HG02970 (cell line): ENCODE results near the gene USE1.

Experiments
- ATAC-seq: cut with Tn5 transposase; IDR thresholded peaks from one replicate; pipeline ENCODE4 v1.9.1; 2021; ENCODE audit warnings: mild to moderate bottlenecking, moderate library complexity, moderate number of reproducible peaks; ENCODE audit not compliant: unreplicated experiment, low FRiP score

USE1 gene

GRCh38 chr19:17235300-17235970 is 20.3 kb downstream of the USE1 start:
- peak; percentile 75 for ATAC-seq

- peak; percentile 20 for ATAC-seq
Measured at GRCh38 chr19:17235971-17236777, 21.0 kb downstream of the USE1 start.

- no peak for ATAC-seq
Measured at GRCh38 chr19:17236811-17237543, 21.8 kb downstream of the USE1 start.

- ATAC-seq: no peak
Measured at GRCh38 chr19:17237747-17238706, 22.9 kb downstream of the USE1 start.

- ATAC-seq: no peak
Measured at GRCh38 chr19:17240062-17240752, 25.1 kb downstream of the USE1 start.

- no peak for ATAC-seq
Measured at GRCh38 chr19:17240826-17241399, 25.8 kb downstream of the USE1 start.

GRCh38 chr19:17242431-17243208 is 27.5 kb downstream of the USE1 start:
- ATAC-seq: no peak

GRCh38 chr19:17243211-17243829 is 28.2 kb downstream of the USE1 start:
- no peak for ATAC-seq

- no peak for ATAC-seq
Measured at GRCh38 chr19:17243830-17244617, 28.9 kb downstream of the USE1 start.

- ATAC-seq: peak; percentile 2
Measured at GRCh38 chr19:17244618-17245534, 29.7 kb downstream of the USE1 start.

GRCh38 chr19:17245535-17245984 is 30.4 kb downstream of the USE1 start, which contains the start of gene NR2F6:
Gene NR2F6 (minus strand): TSS chr19:17245919. CDS start chr19:17245220, 699 bp downstream.
- ATAC-seq: peak; percentile 15

- ATAC-seq: no peak
Measured at GRCh38 chr19:17246681-17247425, 31.7 kb downstream of the USE1 start.

GRCh38 chr19:17248011-17248776 is 33.0 kb downstream of the USE1 start:
- ATAC-seq: no peak

GRCh38 chr19:17249887-17250548 is 34.9 kb downstream of the USE1 start:
- no peak for ATAC-seq
